H1 (cell line): Measurements from ENCODE around the gene AGER. TPM values are rescaled to one million over a fixed set of nuclear protein-coding genes. Genes with fewer than 3 reads are reported as not detected.

Experiments
- CREB1 ChIP-seq: IDR thresholded peaks from 2 replicates; pipeline ENCODE4 v1.6.1; 2012; ENCODE audit warnings: inconsistent platforms
- EZH2 ChIP-seq: fragments of 200-600 bp; sonication (generic); IDR thresholded peaks from 2 replicates; pipeline ENCODE4 v1.7.1; 2012; ENCODE audit warnings: low read depth, mild to moderate bottlenecking, moderate library complexity, low read length, inconsistent platforms; ENCODE audit not compliant: severe bottlenecking
- GABPA ChIP-seq: IDR thresholded peaks from 2 replicates; pipeline ENCODE4 v1.6.1; 2011; ENCODE audit warnings: mild to moderate bottlenecking, low read length, moderate library complexity, borderline replicate concordance; ENCODE audit not compliant: insufficient read depth
- HDAC2 ChIP-seq, 2 experiments: fragments of 300-600 bp in 1 of 2; sonication (generic) in 1 of 2; IDR thresholded peaks; 2 replicates each; pipeline ENCODE4 v1.6.1; 2011 to 2012; ENCODE audit warnings: low read depth in 2 of 2, low read length in 2 of 2, mild to moderate bottlenecking in 2 of 2, moderate library complexity in 2 of 2, borderline replicate concordance in 1 of 2, inconsistent platforms in 1 of 2
- KDM5A ChIP-seq: fragments of 200-600 bp; IDR thresholded peaks from 2 replicates; pipeline ENCODE4 v1.7.1; 2012; ENCODE audit warnings: mild to moderate bottlenecking, low read length, inconsistent platforms, mixed read lengths
- NANOG ChIP-seq: IDR thresholded peaks from 2 replicates; pipeline ENCODE4 v1.6.1; 2011; ENCODE audit warnings: low read length, low read depth, mild to moderate bottlenecking, inconsistent platforms; ENCODE audit not compliant: insufficient read depth, poor library complexity, severe bottlenecking
- RAD21 ChIP-seq, 2 experiments: IDR thresholded peaks in 1 of 2; conservative IDR thresholded peaks in 1 of 2; 2 replicates each; pipeline ENCODE4 v1.6.1; 2011; ENCODE audit warnings: low read depth in 2 of 2, low read length in 2 of 2, improper control_type of control experiment in 1 of 2, inconsistent platforms in 1 of 2, mild to moderate bottlenecking in 1 of 2, moderate library complexity in 1 of 2
- SIN3A ChIP-seq, 2 experiments: IDR thresholded peaks in 1 of 2; conservative IDR thresholded peaks in 1 of 2; 2 replicates each; pipeline ENCODE4 v1.6.1; 2011 to 2012; ENCODE audit warnings: low read length in 2 of 2, improper control_type of control experiment in 1 of 2, low read depth in 1 of 2, mild to moderate bottlenecking in 1 of 2
- SIRT6 ChIP-seq: IDR thresholded peaks from one replicate; pipeline ENCODE4 v1.7.1; 2012; ENCODE audit warnings: low read length, inconsistent platforms
- SIX5 ChIP-seq: IDR thresholded peaks from 2 replicates; pipeline ENCODE4 v1.6.1; 2011; ENCODE audit warnings: mild to moderate bottlenecking, low read depth, low read length
- SRF ChIP-seq: IDR thresholded peaks from 2 replicates; pipeline ENCODE4 v1.6.1; 2011; ENCODE audit warnings: mild to moderate bottlenecking, low read depth, low read length, moderate library complexity
- TAF1 ChIP-seq: IDR thresholded peaks from 2 replicates; pipeline ENCODE4 v1.6.1; 2011; ENCODE audit warnings: mild to moderate bottlenecking, low read depth, low read length
- TCF12 ChIP-seq: IDR thresholded peaks from 2 replicates; pipeline ENCODE4 v1.6.1; 2011; ENCODE audit warnings: low read depth, mild to moderate bottlenecking, low read length
- TEAD4 ChIP-seq: IDR thresholded peaks from 2 replicates; pipeline ENCODE4 v1.6.1; 2012; ENCODE audit warnings: low read depth, low read length, inconsistent platforms, mixed read lengths
- polyA plus RNA-seq, 7 experiments: library from polyadenylated mRNA; depleted of rRNA in 3 of 7; stranded (reverse) in 5 of 7; unstranded in 2 of 7; fragments of >200 nt in 5 of 7; fragments of 200-250 nt in 2 of 7; gene quantifications; 1 replicate in 5 of 7; 2 replicates in 1 of 7; 4 replicates in 1 of 7; pipeline versions ENCODE4 v1.2.1 to v1.2.3, GENCODE V29; 2011 to 2013; ENCODE audit warnings: missing spikeins in 2 of 7, mixed read lengths in 2 of 7
- total RNA-seq: library from RNA; stranded (reverse); fragmentation: NEBNext Ultra II Directional; extraction: Animal tissue kit (Norgen Biotek cat#: 25700); gene quantifications from 2 replicates; pipeline ENCODE4 v1.2.1, GENCODE V29; 2021
- TF ChIP-seq, protein P1 (sequence below): IDR thresholded peaks from 2 replicates; pipeline ENCODE4 v1.6.1; 2012; ENCODE audit warnings: low read length, inconsistent platforms

AGER gene
- total and polyA plus RNA-seq, 2 of the 8 experiments (the other 6 are each of a cell fraction or from before 2014, with no cell fraction given) = 3.8 to 10.9 TPM

DNA sequence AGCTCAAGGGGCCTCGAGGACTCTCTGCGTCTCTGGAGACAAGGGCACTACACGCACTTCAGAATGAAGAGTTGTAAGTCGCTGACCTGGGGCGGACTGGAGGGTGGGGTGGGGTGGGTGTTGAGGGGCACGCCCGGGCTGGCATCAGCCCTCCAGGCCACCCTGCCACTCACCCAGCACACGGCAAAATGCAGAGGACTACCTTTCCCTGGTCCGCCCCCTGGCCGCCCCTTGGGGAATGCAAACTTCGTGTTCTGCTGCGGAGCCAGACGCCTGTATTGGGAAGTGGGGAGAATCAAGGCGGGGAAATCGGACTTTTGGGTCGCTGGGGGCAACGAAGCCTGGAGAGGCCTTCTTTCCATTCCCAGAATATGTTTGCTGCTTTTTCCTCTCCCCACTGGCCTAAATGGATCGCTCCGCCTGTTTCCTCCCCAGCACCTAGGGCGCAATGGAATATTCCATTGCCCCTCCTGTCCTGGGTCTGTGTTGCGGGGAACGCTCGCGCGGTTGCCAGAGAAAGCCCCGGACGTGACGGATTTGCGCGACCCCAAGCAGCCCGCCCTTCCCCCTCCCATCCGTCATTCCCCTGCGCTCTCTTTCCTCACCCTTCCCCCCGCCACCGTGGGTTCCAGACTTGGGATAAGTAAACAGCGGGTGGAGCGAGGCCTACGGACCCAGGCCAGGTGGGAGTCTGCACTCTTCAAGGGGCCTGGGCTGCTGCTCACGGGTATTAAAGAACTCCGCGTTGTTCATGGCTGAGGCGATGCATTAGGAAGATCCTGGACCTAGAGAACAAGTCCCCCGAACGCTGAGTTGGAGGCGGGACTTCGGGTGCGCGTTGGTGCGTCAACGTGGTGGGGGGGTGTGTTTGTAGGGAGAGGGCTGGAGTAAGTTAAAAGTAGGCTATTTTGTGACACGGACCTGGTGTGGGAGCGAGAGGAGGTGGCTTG lies 30.2 kb downstream of the AGER start, which contains the start of gene PPT2 (continued):
- 0 out of 2 replicates have a peak, but pooled peaks have one; percentile 45 for TF ChIP-seq TCF12
- peak; percentile 91 to 93 for TF ChIP-seq SIN3A (conservative IDR thresholded peaks at IDR 0.05 in 1 of 2, IDR thresholded peaks at IDR 0.05 in 1 of 2; ENCODE audit: low read depth in 1 of 2, low read length in 2 of 2)
- TF ChIP-seq TAF1 = peak; percentile 70; the same call in 1 of the 2 replicates
- peak in 1 of 2 experiments; percentile 32; a peak in 2 of 4 replicates for TF ChIP-seq HDAC2 (IDR thresholded peaks at IDR 0.05; ENCODE audit: borderline replicate concordance in 1 of 2, low read depth in 2 of 2, low read length in 2 of 2)
- TF ChIP-seq, protein P1, sequence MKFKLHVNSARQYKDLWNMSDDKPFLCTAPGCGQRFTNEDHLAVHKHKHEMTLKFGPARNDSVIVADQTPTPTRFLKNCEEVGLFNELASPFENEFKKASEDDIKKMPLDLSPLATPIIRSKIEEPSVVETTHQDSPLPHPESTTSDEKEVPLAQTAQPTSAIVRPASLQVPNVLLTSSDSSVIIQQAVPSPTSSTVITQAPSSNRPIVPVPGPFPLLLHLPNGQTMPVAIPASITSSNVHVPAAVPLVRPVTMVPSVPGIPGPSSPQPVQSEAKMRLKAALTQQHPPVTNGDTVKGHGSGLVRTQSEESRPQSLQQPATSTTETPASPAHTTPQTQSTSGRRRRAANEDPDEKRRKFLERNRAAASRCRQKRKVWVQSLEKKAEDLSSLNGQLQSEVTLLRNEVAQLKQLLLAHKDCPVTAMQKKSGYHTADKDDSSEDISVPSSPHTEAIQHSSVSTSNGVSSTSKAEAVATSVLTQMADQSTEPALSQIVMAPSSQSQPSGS = 0 out of 2 replicates have a peak, but pooled peaks have one; percentile 57
- no peak for TF ChIP-seq TEAD4
- TF ChIP-seq GABPA = no peak; the same call in 1 of the 2 replicates
- TF ChIP-seq SRF = peak; percentile 79
- 0 out of 4 replicates have a peak, but pooled peaks of 1 of the 2 experiments have one; percentile 9 for TF ChIP-seq RAD21 (IDR thresholded peaks at IDR 0.05 in 1 of 2, conservative IDR thresholded peaks at IDR 0.05 in 1 of 2; ENCODE audit: low read depth in 2 of 2, low read length in 2 of 2)
- peak; percentile 99 for TF ChIP-seq CREB1
- no peak for TF ChIP-seq EZH2
- no peak for TF ChIP-seq SIRT6
- no peak for TF ChIP-seq NANOG
- TF ChIP-seq SIX5 = no peak
- peak; percentile 78 for TF ChIP-seq KDM5A
